Bronchial epithelial cell (primary cell): ENCODE results near the gene CSGALNACT2. TPM values are rescaled to one million over a fixed set of nuclear protein-coding genes. Genes with fewer than 3 reads are reported as not detected.

Experiments
- DNase-seq: peaks from one replicate; pipeline ENCODE4 v3.0.0-alpha.2; 2010; ENCODE audit warnings: low read depth
- FAIRE-seq: peaks from 2 replicates; lab custom pipeline; 2011; peaks lifted over from hg19 to GRCh38; lab: Jason Lieb, UNC
- H3K27me3 ChIP-seq: 2 replicates; pipeline ENCODE4 v1.5.1; 2011; ENCODE audit warnings: low read length; ENCODE audit not compliant: control insufficient read depth, insufficient read depth
- H3K36me3 ChIP-seq: 2 replicates; pipeline ENCODE4 v1.5.1; 2011; ENCODE audit warnings: low read length; ENCODE audit not compliant: control insufficient read depth, insufficient read depth
- H3K4me3 ChIP-seq: 2 replicates; pipeline ENCODE4 v1.5.1; 2011; ENCODE audit warnings: mild to moderate bottlenecking, low read depth, low read length, control low read depth
- total RNA-seq: library from RNA; depleted of rRNA; stranded (reverse); fragments of >200 nt; gene quantifications from 2 replicates; pipeline ENCODE4 v1.2.1, GENCODE V29; 2014
- TF ChIP-seq, protein P1 (sequence below): IDR thresholded peaks from 2 replicates; pipeline ENCODE4 v1.5.1; 2011; ENCODE audit warnings: mild to moderate bottlenecking, moderate library complexity, low read length, control low read depth, inconsistent platforms; ENCODE audit not compliant: insufficient read depth, severe bottlenecking

The CSGALNACT2 gene
- total RNA-seq, 1 donor from 2014 or later, result 17.4 TPM

DNA sequence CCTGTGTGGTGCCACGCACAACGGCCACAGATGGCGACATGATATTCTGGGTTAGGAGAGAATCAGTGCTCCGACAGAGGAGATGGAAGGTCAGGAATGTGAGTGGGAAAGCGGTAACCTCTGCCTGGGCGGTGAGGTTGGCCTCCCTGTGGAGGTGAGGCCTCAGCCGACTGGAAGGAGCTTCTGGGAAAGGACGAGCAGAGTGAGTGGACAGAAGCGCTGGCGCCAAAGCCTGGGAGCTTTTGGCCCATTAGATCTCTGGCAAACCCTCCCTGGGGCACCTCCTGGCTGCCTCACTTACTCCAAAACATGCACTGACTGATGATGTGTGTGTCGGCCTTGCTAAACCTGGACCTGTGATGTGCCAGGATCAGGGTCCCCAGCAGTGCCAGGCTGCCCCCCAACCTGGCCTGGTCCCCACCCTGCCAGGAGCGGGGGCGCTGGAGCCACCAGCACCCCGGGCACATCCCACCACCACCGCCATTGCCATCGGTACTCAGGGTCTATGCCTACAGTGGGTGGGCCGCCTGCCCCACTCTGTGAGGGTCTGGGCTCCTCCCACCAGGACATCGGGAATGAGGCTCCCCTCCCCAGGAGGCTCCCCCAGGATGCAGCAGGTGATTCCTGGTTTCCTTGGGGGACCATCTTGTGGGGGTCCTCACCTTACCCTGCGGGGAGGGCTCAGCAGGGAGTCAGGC, 77.7 kb downstream of the CSGALNACT2 start:
- DNase-seq, result no peak
- no peak for FAIRE-seq
- TF ChIP-seq, protein P1, sequence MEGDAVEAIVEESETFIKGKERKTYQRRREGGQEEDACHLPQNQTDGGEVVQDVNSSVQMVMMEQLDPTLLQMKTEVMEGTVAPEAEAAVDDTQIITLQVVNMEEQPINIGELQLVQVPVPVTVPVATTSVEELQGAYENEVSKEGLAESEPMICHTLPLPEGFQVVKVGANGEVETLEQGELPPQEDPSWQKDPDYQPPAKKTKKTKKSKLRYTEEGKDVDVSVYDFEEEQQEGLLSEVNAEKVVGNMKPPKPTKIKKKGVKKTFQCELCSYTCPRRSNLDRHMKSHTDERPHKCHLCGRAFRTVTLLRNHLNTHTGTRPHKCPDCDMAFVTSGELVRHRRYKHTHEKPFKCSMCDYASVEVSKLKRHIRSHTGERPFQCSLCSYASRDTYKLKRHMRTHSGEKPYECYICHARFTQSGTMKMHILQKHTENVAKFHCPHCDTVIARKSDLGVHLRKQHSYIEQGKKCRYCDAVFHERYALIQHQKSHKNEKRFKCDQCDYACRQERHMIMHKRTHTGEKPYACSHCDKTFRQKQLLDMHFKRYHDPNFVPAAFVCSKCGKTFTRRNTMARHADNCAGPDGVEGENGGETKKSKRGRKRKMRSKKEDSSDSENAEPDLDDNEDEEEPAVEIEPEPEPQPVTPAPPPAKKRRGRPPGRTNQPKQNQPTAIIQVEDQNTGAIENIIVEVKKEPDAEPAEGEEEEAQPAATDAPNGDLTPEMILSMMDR, result no peak
- no peak overlapping the region for H3K4me3 ChIP-seq
- no peaks in the 10 kb centered on the region for H3K36me3 ChIP-seq
- peaks cover 2% of the 10 kb centered on the region for H3K27me3 ChIP-seq

DNA sequence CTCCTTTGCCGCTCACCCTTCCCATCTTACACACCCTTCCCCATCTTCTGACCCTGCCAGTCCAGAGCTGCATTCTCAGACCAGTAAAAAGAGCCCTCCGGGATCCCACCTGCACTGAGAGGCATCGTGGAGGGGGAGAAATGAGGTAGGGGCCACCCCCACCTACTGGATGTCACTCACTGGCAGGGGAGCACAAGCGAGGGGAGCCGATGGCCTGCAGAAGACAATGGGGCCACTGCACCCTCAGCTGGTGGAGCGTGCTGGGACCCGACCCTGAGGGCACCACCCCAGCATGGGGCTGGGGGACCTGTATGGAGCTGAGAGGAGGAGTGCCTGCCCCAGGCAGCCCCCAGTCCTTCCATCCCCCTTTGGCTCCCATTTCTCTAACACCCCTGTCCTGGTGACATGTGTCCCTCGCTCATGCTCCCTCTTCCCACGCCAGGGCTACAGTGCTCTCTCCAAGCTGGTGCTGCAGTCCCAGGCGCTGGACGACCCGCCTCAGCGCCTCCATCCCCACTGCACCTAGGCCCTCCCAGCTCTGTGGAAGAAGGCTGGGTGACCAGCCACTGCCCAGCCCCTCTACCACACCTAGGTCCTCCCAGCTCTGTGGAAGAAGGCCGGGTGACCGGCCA, 78.8 kb downstream of the CSGALNACT2 start:
- DNase-seq (no peak), FAIRE-seq (no peak)
- Histone ChIP-seq H3K36me3 (no peaks in the 10 kb centered on the region), H3K27me3 (peaks cover 2% of the 10 kb centered on the region), H3K4me3 (no peak overlapping the region)
- TF ChIP-seq, protein P1, result no peak

DNA sequence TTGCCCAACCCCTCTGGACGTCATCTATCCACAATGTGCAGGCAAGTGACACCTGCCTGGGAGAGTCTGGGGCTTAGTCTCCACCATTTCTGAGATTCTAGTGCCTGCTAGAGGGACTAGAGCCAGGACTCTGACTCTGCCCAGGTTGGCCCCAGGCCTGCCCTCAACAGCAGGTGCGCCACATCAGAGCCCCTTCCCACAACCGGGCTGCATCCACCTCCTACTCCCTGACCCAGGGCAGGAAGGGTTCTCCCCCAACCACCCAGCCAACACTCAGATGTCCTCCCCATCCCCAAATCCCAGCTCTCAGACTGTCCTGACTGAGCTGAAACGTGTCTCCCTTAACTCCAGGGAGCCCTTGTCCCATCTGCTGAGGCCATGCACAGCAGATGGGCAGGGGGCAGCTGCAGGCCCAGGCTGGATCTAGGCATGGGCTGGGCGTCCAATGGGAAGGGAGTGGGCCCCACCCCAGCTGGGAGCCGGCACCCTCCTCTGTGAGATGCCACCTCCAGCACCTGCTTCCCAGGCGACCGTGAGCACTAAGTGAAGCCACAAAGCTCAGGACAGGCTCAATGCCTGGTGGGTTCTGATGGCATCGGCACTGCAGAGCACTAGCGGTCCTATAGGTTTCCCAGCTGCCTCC, 79.4 kb downstream of the CSGALNACT2 start:
- H3K36me3 ChIP-seq, result no peaks in the 10 kb centered on the region
- H3K4me3 ChIP-seq, result no peak overlapping the region
- FAIRE-seq (no peak), DNase-seq (no peak)
- peaks cover 2% of the 10 kb centered on the region for H3K27me3 ChIP-seq
- TF ChIP-seq, protein P1, result no peak

DNA sequence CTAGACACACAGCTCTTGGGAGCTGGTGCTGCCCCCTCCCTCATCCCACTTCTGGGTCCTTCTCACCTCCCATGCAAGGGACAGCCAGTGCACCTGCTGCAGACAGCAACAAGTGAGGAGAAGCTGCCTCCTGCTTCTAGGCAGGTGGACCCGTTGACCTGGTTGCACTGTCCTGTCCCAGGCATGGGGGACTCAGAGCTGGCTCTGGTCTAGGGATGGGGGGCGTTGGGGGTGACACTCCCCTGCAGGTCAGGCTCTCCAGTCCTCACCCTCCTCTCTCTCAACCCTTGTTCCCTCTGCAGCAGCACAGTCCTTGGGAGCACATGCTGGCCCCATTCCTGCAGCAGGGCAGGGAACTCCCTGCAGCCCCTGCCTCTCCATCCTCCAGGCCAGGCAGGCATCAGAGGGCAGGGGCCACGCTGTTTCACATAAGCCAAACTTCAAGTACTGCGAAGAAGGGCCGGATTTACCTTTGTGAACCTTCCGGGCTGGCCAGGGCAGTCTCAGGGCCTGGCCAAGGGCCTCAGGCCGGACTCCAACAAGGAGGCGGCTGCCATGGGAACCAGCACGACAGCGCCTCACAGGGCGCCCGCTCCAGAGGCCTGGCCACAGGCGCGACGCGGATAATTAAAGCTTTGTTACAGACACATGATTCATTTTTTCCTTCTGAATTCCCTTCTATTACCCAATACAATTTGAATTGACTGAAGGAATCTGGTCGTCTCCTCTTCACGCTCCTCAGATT, 80.1 kb downstream of the CSGALNACT2 start:
- DNase-seq, result no peak
- no peak overlapping the region for H3K4me3 ChIP-seq
- TF ChIP-seq, protein P1, result no peak
- FAIRE-seq, result no peak
- H3K27me3 ChIP-seq, result peaks cover 2% of the 10 kb centered on the region
- no peaks in the 10 kb centered on the region for H3K36me3 ChIP-seq

DNA sequence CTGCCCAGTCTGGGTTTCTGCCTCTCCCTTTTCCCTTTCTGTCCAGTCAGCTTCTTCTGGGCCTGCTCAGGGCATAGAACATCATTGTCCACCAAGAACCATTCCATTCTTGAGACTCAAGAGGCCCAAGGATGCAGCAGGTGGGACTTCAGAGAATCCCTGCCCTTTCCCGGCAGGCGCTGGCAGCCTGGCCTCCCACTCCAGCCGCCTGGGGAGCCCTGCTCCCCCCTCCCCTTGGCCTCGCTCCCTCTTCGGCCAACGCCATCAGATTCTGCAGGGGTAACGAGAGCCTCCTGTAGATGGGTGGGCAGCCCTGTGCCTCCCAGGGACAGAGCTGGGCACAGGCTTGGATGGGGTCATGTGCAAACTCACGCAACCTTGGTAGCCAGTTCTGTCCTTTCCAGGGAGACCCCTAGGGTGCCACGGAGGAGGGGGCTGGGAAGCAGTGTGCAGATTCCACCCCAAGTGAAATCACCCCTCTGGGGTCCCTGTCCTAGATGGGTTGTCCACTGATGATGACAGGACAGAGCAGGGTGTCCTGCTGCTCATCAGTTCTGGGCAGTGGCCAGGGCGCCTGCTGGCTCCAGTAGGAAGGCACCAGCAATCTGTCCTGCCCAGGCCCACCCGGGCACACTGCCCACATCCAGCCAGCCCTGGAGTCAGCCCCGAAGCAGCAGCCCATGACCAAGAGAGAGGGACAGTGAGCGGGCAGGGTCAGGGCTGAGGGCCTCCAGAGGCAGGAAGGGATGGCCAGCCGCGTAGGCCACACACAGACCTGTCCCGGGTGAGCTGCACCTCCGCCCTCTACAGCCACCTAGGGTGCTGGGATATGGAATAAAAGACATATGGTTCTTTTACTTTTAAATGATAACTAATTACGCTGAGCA, 80.9 kb downstream of the CSGALNACT2 start:
- TF ChIP-seq, protein P1, result no peak
- Histone ChIP-seq H3K4me3 (no peak overlapping the region), H3K27me3 (peaks cover 2% of the 10 kb centered on the region), H3K36me3 (no peaks in the 10 kb centered on the region)
- FAIRE-seq, result no peak
- DNase-seq, result no peak
